OCI-M2 (cell line): Measurements from ENCODE around the gene TMEM181.

Experiments
- DNase-seq: peaks from one replicate; lab custom pipeline; 2025; ENCODE audit not compliant: unreplicated experiment; lab: John Stamatoyannopoulos, UW

TMEM181 gene

DNA sequence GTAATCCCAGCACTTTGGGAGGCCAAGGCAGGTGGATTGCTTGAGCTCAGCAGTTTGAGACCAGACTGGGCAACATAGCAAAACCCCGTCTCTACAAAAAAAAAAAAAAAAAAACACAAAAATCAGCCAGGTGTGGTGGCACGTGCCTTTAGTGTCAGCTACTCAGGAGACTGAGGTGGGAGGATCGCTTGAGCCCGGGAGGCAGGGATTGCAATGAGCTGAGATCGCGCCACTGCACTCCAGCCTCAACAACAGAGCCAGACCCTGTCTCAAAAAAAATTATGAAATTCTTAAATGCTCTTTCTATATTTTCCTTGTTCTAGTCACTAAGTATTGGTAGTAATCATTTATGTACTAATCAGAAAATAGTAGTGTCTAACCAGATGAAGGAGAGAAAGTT, 120.6 kb downstream of the TMEM181 start:
- no peak for DNase-seq

DNA sequence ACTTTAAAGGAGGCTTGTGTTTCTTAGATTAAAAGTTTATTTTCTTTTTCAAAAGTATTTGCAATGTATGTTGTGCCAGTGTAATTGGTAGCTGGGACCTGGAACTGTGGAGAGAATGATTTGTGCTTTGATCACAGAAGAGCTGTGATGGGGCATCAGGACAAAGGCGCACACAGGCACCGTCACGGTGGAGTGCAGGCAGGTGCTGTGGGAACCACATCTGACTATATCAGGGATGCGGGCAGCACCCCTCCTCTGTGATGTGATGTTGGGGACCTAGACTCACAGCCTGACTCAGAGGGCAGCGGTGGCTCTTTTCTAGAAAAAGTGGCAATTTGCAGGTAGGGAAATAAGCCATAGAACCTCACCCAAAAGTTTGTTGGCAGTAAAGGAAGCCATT, 124.4 kb downstream of the TMEM181 start:
- DNase-seq = no peak

DNA sequence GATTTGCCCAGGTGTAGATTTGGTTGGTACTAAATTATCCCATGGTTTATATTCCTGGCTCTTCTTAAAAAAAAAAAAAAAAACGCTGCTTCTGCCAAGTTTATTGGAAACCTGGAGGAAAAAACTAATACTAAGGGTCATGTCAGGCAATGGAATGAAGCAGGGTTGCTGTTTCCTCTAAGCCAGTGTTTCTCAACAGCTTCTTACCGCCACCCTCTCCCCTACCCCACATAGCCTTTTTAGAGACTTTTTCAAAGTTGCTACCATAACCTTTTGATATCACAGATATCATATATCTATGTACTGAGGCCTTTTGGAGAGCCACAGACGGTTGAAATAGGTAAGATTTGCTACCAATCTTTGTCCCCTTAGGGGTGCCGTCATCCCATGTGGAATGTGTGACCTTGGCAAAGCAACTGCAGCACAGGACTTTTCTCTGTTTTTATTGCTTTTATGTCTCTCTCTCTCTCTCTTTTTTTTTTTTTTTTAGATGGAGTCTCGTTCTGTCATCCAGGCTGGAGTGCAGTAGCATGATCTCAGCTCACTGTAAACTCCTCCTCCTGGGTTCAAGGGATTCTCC, 124.9 kb downstream of the TMEM181 start:
- DNase-seq = no peak
